Naive B cell (primary cell): ENCODE measurements around the gene SCGB1A1. TPM values are rescaled to one million over a fixed set of nuclear protein-coding genes. Genes with fewer than 3 reads are reported as not detected.

Source experiments
- ATAC-seq, 2 donors: fragments of 150-1000 bp; cut with Tn5 transposase; 2 replicates each; pipeline ENCODE4 v1.10.0; 2021; ENCODE audit warnings: low read depth in 2 of 2, mild to moderate bottlenecking in 2 of 2, moderate library complexity in 2 of 2
- DNase-seq: peaks from one replicate; pipeline ENCODE4 v3.0.0; 2022
- H3K27ac Mint-ChIP-seq, 6 donors: one replicate each; pipeline ENCODE4 v1.8.0; 2020 to 2022; ENCODE audit warnings: mild to moderate bottlenecking in 6 of 6, mixed read lengths in 6 of 6, moderate library complexity in 5 of 6, inconsistent platforms in 2 of 6
- H3K27me3 Mint-ChIP-seq, 3 donors: one replicate each; pipeline ENCODE4 v1.8.0; 2021 to 2022; ENCODE audit warnings: mixed read lengths in 3 of 3, mild to moderate bottlenecking in 1 of 3
- H3K36me3 Mint-ChIP-seq, 2 donors: one replicate each; pipeline ENCODE4 v1.8.0; 2020 to 2022; ENCODE audit warnings: mixed read lengths in 2 of 2, inconsistent platforms in 1 of 2, mild to moderate bottlenecking in 1 of 2
- H3K4me1 Mint-ChIP-seq, 3 donors: one replicate each; pipeline ENCODE4 v1.8.0; 2020 to 2022; ENCODE audit warnings: mixed read lengths in 3 of 3, inconsistent platforms in 1 of 3, mild to moderate bottlenecking in 1 of 3, moderate library complexity in 1 of 3
- H3K4me3 Mint-ChIP-seq, 8 donors: one replicate each; pipeline ENCODE4 v1.8.0; 2020 to 2022; ENCODE audit warnings: mild to moderate bottlenecking in 8 of 8, mixed read lengths in 8 of 8, moderate library complexity in 8 of 8, inconsistent platforms in 2 of 8
- H3K9me3 Mint-ChIP-seq, 7 donors: one replicate each; pipeline ENCODE4 v1.8.0; 2020 to 2022; ENCODE audit warnings: mixed read lengths in 7 of 7, mild to moderate bottlenecking in 5 of 7, inconsistent platforms in 2 of 7, moderate library complexity in 1 of 7
- polyA plus RNA-seq, 6 donors: library from polyadenylated mRNA; unstranded; fragments of 300-500 nt; fragmentation: Illumina TruSeq; gene quantifications; one replicate each; pipeline ENCODE4 v1.2.3, GENCODE V29; 2021; ENCODE audit warnings: low read depth in 6 of 6

The SCGB1A1 gene
- polyA plus RNA-seq, 6 donors from 2014 or later, result not detected

DNA sequence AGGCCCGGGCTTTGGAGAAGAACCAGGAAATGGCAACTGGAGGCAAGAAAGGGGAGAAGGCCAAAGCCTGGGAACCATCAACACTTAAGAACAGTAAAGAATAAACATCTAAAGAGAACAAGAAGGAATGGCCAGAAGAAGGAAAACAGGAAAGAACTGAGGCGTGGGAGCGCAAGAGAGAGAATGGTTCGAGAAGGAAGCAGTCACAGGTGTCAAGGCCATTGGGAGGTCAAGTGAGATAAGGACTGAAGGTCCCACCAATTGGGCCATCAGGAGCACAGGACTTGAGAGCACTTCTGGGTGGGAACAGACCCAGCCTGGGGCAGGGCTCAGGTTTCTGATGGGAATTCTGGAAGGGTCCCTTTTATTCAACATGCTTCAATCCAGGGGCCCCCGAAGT, 697 bp upstream of the SCGB1A1 start:
- Mint-ChIP-seq H3K4me1 (no peaks in the 10 kb centered on the region), H3K27me3 (peaks cover 6 to 11% (median 10%) of the 10 kb centered on the region in 3 donors), H3K27ac (no peak overlapping the region), H3K36me3 (no peaks in the 10 kb centered on the region), H3K9me3 (no peaks in the 10 kb centered on the region), H3K4me3 (no peak overlapping the region)
- ATAC-seq (no peak), DNase-seq (no peak)

DNA sequence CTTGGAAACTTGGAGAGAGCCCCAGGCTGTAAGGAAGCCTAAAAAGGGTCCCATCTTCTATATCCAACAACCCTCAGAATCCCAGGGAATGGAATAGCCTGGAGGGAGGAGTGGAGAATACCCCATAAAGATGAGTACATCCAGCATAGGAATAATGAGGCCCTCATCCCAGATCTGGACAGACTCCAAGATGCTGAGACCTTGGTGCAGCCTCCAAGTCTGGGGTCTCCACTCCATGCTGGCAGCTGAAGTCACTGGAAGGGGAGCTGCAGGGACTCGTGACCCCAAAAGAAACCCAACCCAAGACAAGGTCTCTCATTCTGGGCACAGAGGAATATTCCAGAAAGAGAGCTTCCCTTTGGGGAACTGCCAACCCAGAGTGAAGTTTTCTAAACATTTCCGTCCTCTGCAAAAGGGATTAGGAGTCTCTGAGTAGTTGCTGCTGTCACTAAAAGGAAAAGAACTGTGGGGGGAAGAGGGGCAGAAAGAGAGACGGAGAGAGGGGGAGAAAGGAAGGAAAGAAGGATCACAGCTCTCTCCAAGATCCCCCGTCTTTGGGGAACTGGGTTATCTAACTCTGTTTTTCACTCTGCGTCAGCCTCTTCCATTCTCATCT, 589 bp downstream of the SCGB1A1 start:
- Mint-ChIP-seq H3K4me3 (peak overlapping the region in 1 of 8 donors; percentile 25), H3K27ac (peak overlapping the region in 1 of 6 donors; percentile 43), H3K36me3 (no peaks in the 10 kb centered on the region), H3K4me1 (peaks cover 0 to 5% (median 2%) of the 10 kb centered on the region in 3 donors), H3K27me3 (peaks cover 6 to 19% (median 18%) of the 10 kb centered on the region in 3 donors), H3K9me3 (no peaks in the 10 kb centered on the region)
- DNase-seq (no peak), ATAC-seq (no peak)

DNA sequence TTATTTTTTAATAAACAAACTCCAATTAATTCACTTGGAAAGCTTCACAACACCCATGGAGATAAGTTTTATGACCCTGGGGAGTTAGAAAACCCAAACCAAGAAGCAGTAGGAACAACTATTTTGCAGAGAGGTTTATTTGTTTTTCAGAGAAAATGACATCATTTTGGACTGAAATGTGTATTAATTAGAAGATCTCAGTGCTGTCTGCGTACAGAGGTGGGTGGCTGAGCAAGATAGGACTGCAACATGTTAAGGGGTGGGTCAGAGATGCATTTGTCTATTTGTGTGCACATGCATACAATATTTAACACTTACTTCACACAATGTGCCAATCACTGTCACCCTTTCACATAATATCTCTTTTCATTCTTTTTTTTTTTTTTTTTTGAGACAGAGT, 1.1 kb downstream of the SCGB1A1 start:
- DNase-seq (no peak), ATAC-seq (no peak)
- Mint-ChIP-seq H3K27me3 (peaks cover 10 to 18% (median 18%) of the 10 kb centered on the region in 3 donors), H3K27ac (peak overlapping the region in 1 of 6 donors; percentile 43), H3K36me3 (no peaks in the 10 kb centered on the region), H3K4me1 (peaks cover 0 to 10% (median 7%) of the 10 kb centered on the region in 3 donors), H3K4me3 (no peak overlapping the region), H3K9me3 (no peaks in the 10 kb centered on the region)

DNA sequence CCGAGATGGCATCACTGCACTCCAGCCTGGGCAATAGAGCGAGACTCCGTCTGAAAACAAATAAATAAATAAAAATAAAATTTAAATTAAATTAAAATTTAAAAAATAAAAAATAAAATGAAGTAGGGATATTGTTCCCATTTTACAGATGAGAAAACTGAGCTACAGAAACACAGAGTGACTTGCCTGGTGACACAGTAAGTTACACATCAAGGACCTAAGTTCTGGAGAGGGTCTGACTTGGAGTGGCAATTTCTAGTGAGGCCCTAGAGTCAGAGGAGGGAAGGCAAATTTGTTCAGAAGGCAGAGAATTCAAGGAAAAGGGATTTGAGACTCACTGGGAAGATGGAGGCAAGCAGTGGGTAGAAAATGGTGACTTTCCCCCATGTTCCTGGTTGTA, 2.0 kb downstream of the SCGB1A1 start:
- Mint-ChIP-seq H3K27ac (no peak overlapping the region), H3K4me3 (no peak overlapping the region), H3K9me3 (no peaks in the 10 kb centered on the region), H3K36me3 (no peaks in the 10 kb centered on the region), H3K27me3 (peaks cover 10 to 18% (median 11%) of the 10 kb centered on the region in 3 donors), H3K4me1 (peaks cover 0 to 11% (median 8%) of the 10 kb centered on the region in 3 donors)
- no peak for ATAC-seq
- no peak for DNase-seq

DNA sequence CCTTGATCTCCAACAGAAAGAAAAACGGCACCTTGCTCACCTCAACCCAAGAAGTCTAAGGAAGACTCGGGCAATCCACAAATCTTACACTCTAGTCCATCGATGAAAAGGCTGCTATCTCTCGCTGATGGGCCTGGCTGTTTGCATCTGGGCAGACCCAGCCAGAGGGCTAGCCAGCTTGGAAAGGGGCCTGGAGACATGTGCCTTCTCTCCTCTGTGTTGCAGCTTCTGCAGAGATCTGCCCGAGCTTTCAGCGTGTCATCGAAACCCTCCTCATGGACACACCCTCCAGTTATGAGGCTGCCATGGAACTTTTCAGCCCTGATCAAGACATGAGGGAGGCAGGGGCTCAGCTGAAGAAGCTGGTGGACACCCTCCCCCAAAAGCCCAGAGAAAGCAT, 3.2 kb downstream of the SCGB1A1 start:
- no peak overlapping the region for H3K4me3 Mint-ChIP-seq
- peaks cover 10 to 18% (median 11%) of the 10 kb centered on the region in 3 donors for H3K27me3 Mint-ChIP-seq
- no peaks in the 10 kb centered on the region for H3K9me3 Mint-ChIP-seq
- peaks cover 0 to 14% (median 8%) of the 10 kb centered on the region in 3 donors for H3K4me1 Mint-ChIP-seq
- no peaks in the 10 kb centered on the region for H3K36me3 Mint-ChIP-seq
- H3K27ac Mint-ChIP-seq, result peak overlapping the region in 2 of 6 donors; percentile 12 to 39
- DNase-seq (no peak), ATAC-seq (no peak)

DNA sequence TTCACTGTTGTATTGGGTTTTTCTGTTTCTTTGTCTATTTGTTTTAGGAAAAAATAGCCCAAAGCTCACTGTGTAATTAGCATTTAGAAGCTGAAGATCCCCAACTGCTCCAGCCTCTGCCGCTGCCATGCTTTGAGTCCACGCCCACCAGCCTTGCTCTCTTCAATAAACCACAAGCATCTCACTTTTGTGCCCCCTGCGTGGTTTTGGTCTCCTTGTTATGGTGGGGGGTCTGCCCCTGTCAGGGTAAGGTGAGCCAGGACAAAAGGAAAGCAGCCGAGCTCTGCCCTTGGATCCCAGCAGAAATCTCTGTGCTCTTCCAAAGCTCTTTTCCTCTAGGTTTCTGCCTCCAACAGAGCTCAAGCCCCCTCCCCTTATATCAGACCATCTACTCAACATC, 4.2 kb downstream of the SCGB1A1 start:
- no peak for ATAC-seq
- no peak overlapping the region for H3K27ac Mint-ChIP-seq

DNA sequence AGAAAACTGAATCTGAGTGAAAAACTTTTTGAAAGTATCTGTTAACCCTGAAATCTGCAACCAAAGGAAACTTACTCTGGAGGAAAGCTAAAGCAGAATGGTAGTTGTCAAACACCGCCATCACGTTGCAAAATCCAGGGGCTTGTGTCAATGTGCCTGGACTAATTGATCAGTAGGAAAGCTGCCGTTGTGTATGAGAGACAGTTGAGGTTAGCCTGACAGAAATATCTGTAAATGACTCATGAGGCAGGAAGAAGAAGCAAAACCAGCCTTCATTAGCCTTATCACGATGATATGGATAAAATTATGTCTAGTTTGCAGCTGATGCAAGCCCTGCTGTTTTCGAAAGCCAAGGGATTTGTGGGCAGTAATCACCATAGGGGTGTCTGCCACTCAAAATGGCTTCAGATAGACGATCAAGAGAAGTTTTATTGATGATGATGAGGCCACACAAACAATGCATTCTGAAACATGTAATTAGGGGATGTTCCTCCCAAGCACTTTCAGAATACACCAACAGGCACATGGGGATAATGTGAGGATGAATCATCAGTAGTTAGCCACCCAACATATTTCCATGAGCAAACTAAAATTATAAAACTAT, 8.9 kb downstream of the SCGB1A1 start:
- H3K36me3 Mint-ChIP-seq, result no peaks in the 10 kb centered on the region
- no peak overlapping the region for H3K4me3 Mint-ChIP-seq
- H3K27ac Mint-ChIP-seq, result peak overlapping the region in 1 of 6 donors; percentile 15
- H3K4me1 Mint-ChIP-seq, result peaks cover 7 to 31% (median 24%) of the 10 kb centered on the region in 3 donors
- ATAC-seq, result no peak
- peaks cover 4 to 19% (median 19%) of the 10 kb centered on the region in 3 donors for H3K27me3 Mint-ChIP-seq
- H3K9me3 Mint-ChIP-seq, result no peaks in the 10 kb centered on the region
- no peak for DNase-seq

More for the DNA sequence above, 4.2 kb downstream of the SCGB1A1 start:
- H3K36me3 Mint-ChIP-seq, result no peaks in the 10 kb centered on the region
- H3K27me3 Mint-ChIP-seq, result peaks cover 7 to 18% (median 11%) of the 10 kb centered on the region in 3 donors
- DNase-seq, result no peak
- no peak overlapping the region for H3K4me3 Mint-ChIP-seq
- H3K4me1 Mint-ChIP-seq, result peaks cover 0 to 14% (median 8%) of the 10 kb centered on the region in 3 donors
- H3K9me3 Mint-ChIP-seq, result no peaks in the 10 kb centered on the region

DNA sequence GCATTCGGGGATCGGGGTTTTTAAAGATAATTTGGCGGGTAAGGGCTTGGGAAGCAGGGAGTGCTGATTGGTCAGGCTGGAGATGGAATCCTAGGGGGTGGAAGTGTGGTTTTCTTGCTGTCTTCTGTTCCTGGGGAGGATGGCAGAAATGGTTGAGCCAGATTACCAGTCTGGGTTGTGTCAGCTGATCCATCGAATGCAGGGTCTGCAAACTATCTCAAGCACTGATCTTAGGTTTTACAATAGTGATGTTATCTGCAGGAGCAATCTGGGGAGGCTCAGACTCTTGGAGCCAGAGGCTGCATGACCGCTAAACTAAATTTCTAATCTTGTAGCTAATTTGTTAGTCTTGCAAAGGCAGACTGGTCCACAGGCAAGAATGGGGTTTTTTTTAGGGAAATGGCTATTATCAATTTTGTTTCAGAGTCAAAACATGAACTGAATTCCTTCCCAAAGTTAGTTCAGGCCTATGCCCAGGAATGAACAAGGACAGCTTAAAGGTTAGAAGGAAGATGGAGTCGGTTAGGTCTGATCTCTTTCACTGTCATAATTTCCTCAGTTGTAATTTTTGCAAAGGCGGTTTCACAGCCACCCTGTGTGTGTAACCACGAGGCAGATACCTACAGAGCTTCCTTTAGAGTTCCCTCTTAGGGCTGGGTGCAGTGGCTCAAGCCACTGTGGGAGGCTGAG, 10.2 kb downstream of the SCGB1A1 start:
- no peaks in the 10 kb centered on the region for H3K36me3 Mint-ChIP-seq
- peaks cover 4 to 8% (median 6%) of the 10 kb centered on the region in 3 donors for H3K27me3 Mint-ChIP-seq
- no peak for ATAC-seq
- no peak for DNase-seq
- H3K4me1 Mint-ChIP-seq, result peaks cover 17 to 43% (median 35%) of the 10 kb centered on the region in 3 donors
- H3K4me3 Mint-ChIP-seq, result peak overlapping the region in 1 of 8 donors; percentile 42
- H3K9me3 Mint-ChIP-seq, result no peaks in the 10 kb centered on the region
- H3K27ac Mint-ChIP-seq, result peak overlapping the region in 2 of 6 donors; percentile 21 to 77

DNA sequence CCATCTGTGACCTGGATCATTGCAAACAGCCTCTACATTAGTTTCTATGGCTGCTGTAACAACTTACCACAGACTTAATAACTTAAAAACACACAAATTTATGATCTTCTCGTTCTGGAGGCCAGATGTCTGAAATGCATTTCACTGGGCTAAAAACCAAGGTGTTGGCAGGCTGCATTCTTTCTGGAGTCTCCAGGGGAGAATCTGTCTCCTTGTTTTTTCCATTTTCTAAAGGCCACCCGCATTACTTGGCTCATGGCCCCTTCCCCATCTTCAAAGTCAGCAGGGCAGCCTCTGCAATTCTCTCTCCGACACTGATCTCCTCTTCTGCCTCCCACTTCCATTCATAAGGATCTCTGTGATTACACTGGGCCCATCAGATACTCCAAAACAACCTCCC, 11.6 kb downstream of the SCGB1A1 start:
- ATAC-seq, result no peak

DNA sequence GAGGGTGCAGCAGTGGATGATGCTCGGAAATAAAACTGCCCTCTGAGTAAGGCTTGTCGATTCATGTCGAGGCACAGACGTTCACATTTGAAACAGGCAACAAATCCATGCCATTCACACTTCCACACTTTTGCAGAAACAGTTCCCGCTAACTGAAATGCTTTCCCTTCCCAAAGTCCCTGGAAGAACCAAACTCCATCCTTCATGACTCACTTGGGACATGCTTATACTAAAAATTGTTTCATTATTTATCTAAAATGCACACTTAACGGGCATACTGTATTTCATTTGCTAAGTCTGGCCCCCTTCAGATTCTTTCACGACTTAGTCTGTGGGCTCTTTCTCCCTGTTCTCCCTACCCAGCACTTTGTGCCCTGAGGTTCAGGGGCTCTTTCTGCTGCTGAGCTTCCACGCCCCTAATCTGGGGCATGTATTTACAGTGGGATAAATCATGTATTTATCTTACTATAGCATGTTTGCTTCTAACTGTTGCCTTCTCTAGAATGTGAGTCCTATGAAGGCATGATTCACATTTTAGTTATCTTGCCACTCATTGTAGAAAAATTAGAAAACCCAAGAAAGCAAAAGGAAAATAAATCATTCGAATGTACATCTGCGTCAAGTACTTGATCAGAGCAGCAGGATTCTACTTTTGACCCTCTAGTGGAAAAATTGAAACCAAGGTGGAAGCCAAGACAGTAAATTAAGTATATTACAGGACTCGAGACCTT, 12.5 kb downstream of the SCGB1A1 start:
- no peaks in the 10 kb centered on the region for H3K36me3 Mint-ChIP-seq
- H3K4me3 Mint-ChIP-seq, result peak overlapping the region in 3 of 8 donors; percentile 18 to 65 (median 29)
- no peaks in the 10 kb centered on the region for H3K9me3 Mint-ChIP-seq
- peaks cover 36 to 57% (median 48%) of the 10 kb centered on the region in 3 donors for H3K4me1 Mint-ChIP-seq
- H3K27me3 Mint-ChIP-seq, result peaks cover 0 to 8% (median 6%) of the 10 kb centered on the region in 3 donors
- DNase-seq (no peak), ATAC-seq (no peak)
- peak overlapping the region in 2 of 6 donors; percentile 26 to 77 for H3K27ac Mint-ChIP-seq

More for the DNA sequence above, 11.6 kb downstream of the SCGB1A1 start:
- peaks cover 0 to 8% (median 6%) of the 10 kb centered on the region in 3 donors for H3K27me3 Mint-ChIP-seq
- H3K9me3 Mint-ChIP-seq, result no peaks in the 10 kb centered on the region
- H3K4me3 Mint-ChIP-seq, result no peak overlapping the region
- no peaks in the 10 kb centered on the region for H3K36me3 Mint-ChIP-seq
- DNase-seq, result no peak
- H3K27ac Mint-ChIP-seq, result no peak overlapping the region
- peaks cover 27 to 47% (median 39%) of the 10 kb centered on the region in 3 donors for H3K4me1 Mint-ChIP-seq

DNA sequence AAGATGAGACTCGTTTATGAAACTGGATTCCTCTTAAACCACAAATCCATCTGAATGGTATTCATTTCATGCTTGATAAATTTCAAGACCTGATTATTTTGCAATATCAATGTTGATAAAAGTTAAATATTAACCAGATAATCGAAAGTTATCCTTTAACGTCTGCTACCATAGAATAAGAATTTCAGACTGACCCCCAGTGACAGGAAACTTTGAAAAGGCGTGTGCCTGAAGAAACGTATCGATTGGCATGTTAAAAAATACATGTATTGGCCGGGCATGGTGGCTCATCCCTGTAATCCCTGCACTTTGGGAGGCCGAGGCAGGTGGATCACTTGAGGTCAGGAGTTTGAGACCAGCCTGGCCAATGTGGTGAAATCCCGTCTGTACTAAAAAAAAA, 13.9 kb downstream of the SCGB1A1 start:
- H3K27ac Mint-ChIP-seq, result no peak overlapping the region
- no peaks in the 10 kb centered on the region for H3K9me3 Mint-ChIP-seq
- peaks cover 36 to 54% (median 49%) of the 10 kb centered on the region in 3 donors for H3K4me1 Mint-ChIP-seq
- ATAC-seq (no peak), DNase-seq (no peak)
- H3K36me3 Mint-ChIP-seq, result no peaks in the 10 kb centered on the region
- peaks cover 0 to 8% (median 6%) of the 10 kb centered on the region in 3 donors for H3K27me3 Mint-ChIP-seq
- peak overlapping the region in 3 of 8 donors; percentile 32 to 80 (median 57) for H3K4me3 Mint-ChIP-seq

DNA sequence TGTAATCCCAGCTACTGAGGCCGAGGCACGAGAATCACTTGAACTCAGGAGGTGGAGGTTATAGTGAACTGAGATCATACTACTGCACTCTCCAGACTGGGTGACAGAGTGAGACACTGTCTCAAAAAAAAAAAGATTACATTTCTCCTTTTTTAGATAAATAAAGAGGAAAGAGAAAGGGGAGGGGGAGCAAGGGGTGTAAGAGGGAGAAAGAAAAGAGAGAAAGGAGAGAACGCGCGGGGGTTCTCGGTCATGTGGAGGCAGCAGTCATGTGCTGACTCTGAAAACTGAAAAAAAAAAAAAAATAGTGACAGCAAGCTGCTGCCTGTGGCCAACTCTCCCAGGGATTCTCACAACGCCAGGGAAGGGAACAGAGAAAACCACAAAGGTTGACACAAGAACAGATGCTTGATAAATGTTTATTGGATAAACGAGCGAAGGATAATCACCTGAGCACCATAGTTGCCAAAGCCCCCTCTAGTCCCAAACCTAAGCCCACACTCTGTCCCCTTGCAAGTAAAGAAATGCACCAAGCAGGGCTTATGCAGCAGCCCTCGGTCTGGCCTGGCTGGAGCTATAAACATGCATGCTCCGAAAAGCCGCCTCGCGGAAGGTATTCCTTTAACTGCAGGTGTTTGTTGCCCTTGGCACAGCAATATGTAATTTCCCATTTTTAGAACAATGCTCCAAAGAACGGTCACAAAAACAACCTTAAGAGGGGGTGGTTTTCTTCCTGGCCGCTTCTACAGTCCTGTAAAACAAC, 14.5 kb downstream of the SCGB1A1 start:
- Mint-ChIP-seq H3K27me3 (peaks cover 0 to 8% (median 6%) of the 10 kb centered on the region in 3 donors), H3K4me3 (peak overlapping the region in 7 of 8 donors; percentile 56 to 81 (median 70)), H3K36me3 (no peaks in the 10 kb centered on the region), H3K4me1 (peaks cover 36 to 54% (median 49%) of the 10 kb centered on the region in 3 donors), H3K9me3 (no peaks in the 10 kb centered on the region), H3K27ac (peak overlapping the region in 5 of 6 donors; percentile 30 to 95 (median 52))
- ATAC-seq (peak; percentile 18 to 43), DNase-seq (peak; percentile 6)
